ENCODE data around the gene ELF2. TPM values are rescaled to one million over a fixed set of nuclear protein-coding genes. Genes with fewer than 3 reads are reported as not detected.
A peak's percentile ranks its signal among the peaks of the same experiment; 100 is the strongest.

Gene ELF2
- total and polyA plus RNA-seq, 9 donors: 28.8 to 66.8 (median 51.1) TPM

GRCh38 chr4:139177869-139178619, 1.0 kb upstream of the ELF2 start:
- Histone ChIP-seq H3K9me3 (no peaks in the 10 kb centered on the region), H3K27ac (peak overlapping the region; percentile 99 to 100), H3K27me3 (no peaks in the 10 kb centered on the region), H3K4me3 (peak overlapping the region; percentile 82), H3K4me1 (ENCODE audit: insufficient read depth) (no peaks in the 10 kb centered on the region), H3K36me3 (no peaks in the 10 kb centered on the region)
- intact Hi-C loops (cut with DNase I): loop anchor here in 2 of 4 donors (5.0 to 10.0 kb wide), 4 partner anchors 96 to 274 kb away; partner anchors contain the start of genes NAA15 (in 1 of the 2), NDUFC1 (in 1 of the 2) and RAB33B (in 1 of the 2)
- TF ChIP-seq CTCF (IDR thresholded peaks at IDR 0.05) (no peak), POLR2A (IDR thresholded peaks at IDR 0.05) (peak; percentile 75), EP300 (IDR thresholded peaks at IDR 0.05) (peak; percentile 84)
- 0% methylated on average over 50 to 70 of the region's 70 CpGs for WGBS, 3 donors
- DNase-seq: peak; percentile 91 to 95 (median 94)

GRCh38 chr4:139176302-139177048, 543 bp downstream of the ELF2 start:
- Histone ChIP-seq H3K27me3 (no peaks in the 10 kb centered on the region), H3K4me1 (ENCODE audit: insufficient read depth) (peaks cover 4% of the 10 kb centered on the region), H3K27ac (peak overlapping the region; percentile 99 to 100), H3K4me3 (peak overlapping the region; percentile 82), H3K36me3 (no peaks in the 10 kb centered on the region), H3K9me3 (no peaks in the 10 kb centered on the region)
- DNase-seq: peak; percentile 76 to 88 (median 85)
- 0% methylated on average over 37 to 89 of the region's 89 CpGs for WGBS, 3 donors
- TF ChIP-seq EP300 (IDR thresholded peaks at IDR 0.05) (no peak), POLR2A (IDR thresholded peaks at IDR 0.05) (peak; percentile 40), CTCF (IDR thresholded peaks at IDR 0.05) (no peak)
- intact Hi-C loops (cut with DNase I): loop anchor here in 2 of 4 donors (5.0 to 10.0 kb wide), 4 partner anchors 94 to 276 kb away; partner anchors contain the start of genes NAA15 (in 1 of the 2), NDUFC1 (in 1 of the 2) and RAB33B (in 1 of the 2)

GRCh38 chr4:139175646-139176301, 1.2 kb downstream of the ELF2 start:
- WGBS, 3 donors: 2 to 3% (median 3%) methylated on average over 26 of the region's 26 CpGs
- H3K9me3 ChIP-seq: no peaks in the 10 kb centered on the region
- H3K27ac ChIP-seq: peak overlapping the region; percentile 99 to 100
- H3K4me1 ChIP-seq (ENCODE audit: insufficient read depth): peaks cover 7% of the 10 kb centered on the region
- intact Hi-C loops (cut with DNase I): loop anchor here in 2 of 4 donors (5.0 to 10.0 kb wide), 4 partner anchors 93 to 277 kb away; partner anchors contain the start of genes NAA15 (in 1 of the 2), NDUFC1 (in 1 of the 2) and RAB33B (in 1 of the 2)
- H3K4me3 ChIP-seq: peak overlapping the region; percentile 82
- DNase-seq: no peak
- TF ChIP-seq CTCF (IDR thresholded peaks at IDR 0.05): no peak
- TF ChIP-seq EP300 (IDR thresholded peaks at IDR 0.05): no peak
- no peak for TF ChIP-seq POLR2A (IDR thresholded peaks at IDR 0.05)
- H3K27me3 ChIP-seq: no peaks in the 10 kb centered on the region
- H3K36me3 ChIP-seq: no peaks in the 10 kb centered on the region
